ACC112 (cell line): ENCODE results near the gene SPEF2.

Experiments
- H2AFZ ChIP-seq: fragments of 200-600 bp; sonication (generic); one replicate; pipeline ENCODE4 v1.6.0; 2017; ENCODE audit warnings: antibody characterized with exemption, low read length; ENCODE audit not compliant: unreplicated experiment
- H3K27ac ChIP-seq: fragments of 200-600 bp; sonication (generic); 2 replicates; pipeline ENCODE4 v1.5.1; 2014; ENCODE audit warnings: low read depth, mild to moderate bottlenecking, antibody characterized with exemption, low read length, moderate library complexity
- H3K27me3 ChIP-seq: fragments of 200-600 bp; sonication (generic); 2 replicates; pipeline ENCODE4 v1.6.1; 2014; ENCODE audit warnings: mild to moderate bottlenecking, antibody characterized with exemption, low read length, moderate library complexity, mixed read lengths; ENCODE audit not compliant: insufficient read depth
- H3K36me3 ChIP-seq: fragments of 200-600 bp; sonication (generic); 2 replicates; pipeline ENCODE4 v1.6.1; 2016; ENCODE audit warnings: mild to moderate bottlenecking, antibody characterized with exemption, low read length, moderate library complexity, mixed read lengths; ENCODE audit not compliant: insufficient read depth
- H3K4me1 ChIP-seq: fragments of 200-600 bp; sonication (generic); one replicate; pipeline ENCODE4 v1.6.1; 2016; ENCODE audit warnings: low read length, mixed read lengths; ENCODE audit not compliant: insufficient read depth, unreplicated experiment, control insufficient read depth
- H3K4me3 ChIP-seq: fragments of 200-600 bp; sonication (generic); 2 replicates; pipeline ENCODE4 v1.5.1; 2014; ENCODE audit warnings: mild to moderate bottlenecking, low read depth, low read length
- H3K79me2 ChIP-seq: fragments of 200-600 bp; sonication (generic); one replicate; pipeline ENCODE4 v1.6.0; 2016; ENCODE audit warnings: low read length; ENCODE audit not compliant: control insufficient read depth, unreplicated experiment, insufficient read depth

The SPEF2 gene

DNA sequence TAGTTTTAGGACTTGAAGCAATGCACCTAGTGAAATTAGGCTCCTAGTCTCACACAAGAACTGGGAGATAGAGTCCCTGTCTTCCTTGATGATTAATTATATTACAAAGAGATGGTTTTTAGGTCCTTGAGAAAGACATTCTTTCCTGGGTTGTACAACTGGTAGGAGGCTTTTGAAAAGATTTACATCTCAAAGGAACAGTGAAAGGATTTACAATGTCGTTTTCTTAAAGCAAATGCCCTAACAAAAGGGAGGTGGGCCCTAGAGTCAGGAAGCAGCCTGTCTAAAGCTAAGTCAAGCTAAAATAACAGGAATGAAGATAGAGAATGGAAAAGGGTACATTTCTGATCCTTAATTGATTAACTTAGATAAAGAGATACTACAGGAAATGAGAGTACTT is 136.8 kb downstream of the SPEF2 start:
- H3K36me3 ChIP-seq, result no peaks in the 10 kb centered on the region
- H2AFZ ChIP-seq, result no peak overlapping the region
- H3K4me1 ChIP-seq, result no peaks in the 10 kb centered on the region
- H3K27me3 ChIP-seq, result no peaks in the 10 kb centered on the region
- no peak overlapping the region for H3K4me3 ChIP-seq
- no peaks in the 10 kb centered on the region for H3K79me2 ChIP-seq
- H3K27ac ChIP-seq, result no peak overlapping the region

GRCh38 chr5:35755966-35756365 is 138.3 kb downstream of the SPEF2 start:
- H3K4me3 ChIP-seq, result no peak overlapping the region
- no peaks in the 10 kb centered on the region for H3K79me2 ChIP-seq
- no peak overlapping the region for H3K27ac ChIP-seq
- no peaks in the 10 kb centered on the region for H3K4me1 ChIP-seq
- H3K36me3 ChIP-seq, result no peaks in the 10 kb centered on the region
- no peaks in the 10 kb centered on the region for H3K27me3 ChIP-seq
- no peak overlapping the region for H2AFZ ChIP-seq

GRCh38 chr5:35758151-35758724 is 140.6 kb downstream of the SPEF2 start:
- Histone ChIP-seq H3K4me3 (no peak overlapping the region), H3K36me3 (no peaks in the 10 kb centered on the region), H3K4me1 (no peaks in the 10 kb centered on the region), H2AFZ (peak overlapping the region; percentile 6), H3K79me2 (no peaks in the 10 kb centered on the region), H3K27me3 (no peaks in the 10 kb centered on the region), H3K27ac (no peak overlapping the region)

GRCh38 chr5:35761541-35761940 is 143.9 kb downstream of the SPEF2 start:
- Histone ChIP-seq H3K27ac (no peak overlapping the region), H3K4me3 (no peak overlapping the region), H2AFZ (no peak overlapping the region), H3K4me1 (peaks cover 5% of the 10 kb centered on the region), H3K79me2 (no peaks in the 10 kb centered on the region), H3K36me3 (no peaks in the 10 kb centered on the region), H3K27me3 (no peaks in the 10 kb centered on the region)

- Histone ChIP-seq H3K4me1 (peaks cover 5% of the 10 kb centered on the region), H3K79me2 (no peaks in the 10 kb centered on the region), H2AFZ (no peak overlapping the region), H3K27ac (no peak overlapping the region), H3K27me3 (no peaks in the 10 kb centered on the region), H3K36me3 (no peaks in the 10 kb centered on the region), H3K4me3 (no peak overlapping the region)
Measured at GRCh38 chr5:35762368-35762767, 144.7 kb downstream of the SPEF2 start.

DNA sequence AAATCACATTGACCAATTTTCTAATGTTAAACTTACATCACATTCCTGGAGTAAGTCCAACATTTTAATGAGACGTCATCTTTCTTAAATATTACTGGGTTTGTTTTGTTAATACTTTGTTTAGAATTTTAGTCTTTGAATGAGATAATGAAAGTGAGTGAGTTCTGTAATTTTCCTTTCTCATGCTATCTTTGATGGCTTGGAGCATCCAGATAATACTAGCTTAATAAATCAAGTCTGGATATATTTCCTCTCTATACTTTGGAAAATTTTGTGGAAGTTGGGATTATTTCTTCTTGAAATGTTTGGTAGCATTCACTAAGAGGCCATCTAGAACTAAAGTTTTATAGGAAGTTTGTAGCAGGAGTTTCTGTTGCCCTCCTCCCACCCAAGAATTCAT is 148.3 kb downstream of the SPEF2 start:
- no peaks in the 10 kb centered on the region for H3K27me3 ChIP-seq
- H3K79me2 ChIP-seq, result no peaks in the 10 kb centered on the region

GRCh38 chr5:35771300-35771699 is 153.6 kb downstream of the SPEF2 start:
- H3K36me3 ChIP-seq, result no peaks in the 10 kb centered on the region
- peak overlapping the region; percentile 37 for H3K27ac ChIP-seq
- peaks cover 30% of the 10 kb centered on the region for H3K4me1 ChIP-seq
- H3K79me2 ChIP-seq, result no peaks in the 10 kb centered on the region
- no peak overlapping the region for H2AFZ ChIP-seq
- H3K4me3 ChIP-seq, result peak overlapping the region; percentile 31; the same call in 1 of the 2 replicates
- H3K27me3 ChIP-seq, result no peaks in the 10 kb centered on the region

More for the DNA sequence above, 148.3 kb downstream of the SPEF2 start:
- Histone ChIP-seq H2AFZ (peak overlapping the region; percentile 39), H3K4me3 (no peak overlapping the region), H3K36me3 (no peaks in the 10 kb centered on the region), H3K4me1 (peaks cover 11% of the 10 kb centered on the region), H3K27ac (no peak overlapping the region)

DNA sequence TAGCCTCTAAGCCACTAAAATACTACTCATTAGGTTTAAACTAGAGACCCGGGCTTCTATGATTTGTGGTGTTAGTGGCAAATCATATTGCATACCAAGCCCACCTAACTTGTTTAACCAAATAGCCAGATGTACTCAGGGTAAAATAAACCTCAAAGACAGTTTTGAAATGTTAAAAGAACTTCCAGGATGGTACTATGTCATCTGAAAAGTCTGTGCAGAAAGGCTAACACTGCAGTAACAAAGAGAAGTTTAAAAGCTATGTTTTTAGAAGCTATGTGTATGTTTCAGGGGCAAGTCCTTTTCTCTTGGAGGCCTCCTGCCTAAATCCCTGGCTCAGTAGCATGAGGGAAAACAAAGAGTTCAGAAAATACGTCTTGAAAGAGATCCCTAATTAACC is 154.2 kb downstream of the SPEF2 start:
- H3K4me1 ChIP-seq, result peaks cover 33% of the 10 kb centered on the region
- H3K36me3 ChIP-seq, result no peaks in the 10 kb centered on the region
- peak overlapping the region; percentile 32; the same call in 1 of the 2 replicates for H3K27ac ChIP-seq
- no peaks in the 10 kb centered on the region for H3K79me2 ChIP-seq
- H3K27me3 ChIP-seq, result no peaks in the 10 kb centered on the region
- H2AFZ ChIP-seq, result peak overlapping the region; percentile 16
- no peak overlapping the region for H3K4me3 ChIP-seq

DNA sequence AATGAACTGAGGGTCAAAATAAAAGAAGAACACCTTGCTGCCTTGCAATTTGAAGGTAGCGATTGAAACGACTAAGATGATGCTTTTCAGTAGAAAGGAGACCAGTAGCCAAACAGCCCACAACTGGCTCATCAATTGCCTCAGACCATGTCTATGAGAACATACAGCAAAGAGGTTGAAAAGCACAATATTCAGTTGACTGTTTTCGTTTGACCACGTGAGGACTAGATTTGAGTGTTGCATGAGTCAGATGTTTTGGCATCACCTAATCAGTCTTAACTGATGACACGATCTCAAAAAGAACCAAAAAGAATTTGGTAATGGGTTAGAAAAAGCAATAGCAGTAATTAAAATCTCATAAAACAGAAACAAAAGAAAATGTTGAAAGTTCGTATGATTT is 156.3 kb downstream of the SPEF2 start:
- H3K27me3 ChIP-seq, result no peaks in the 10 kb centered on the region

DNA sequence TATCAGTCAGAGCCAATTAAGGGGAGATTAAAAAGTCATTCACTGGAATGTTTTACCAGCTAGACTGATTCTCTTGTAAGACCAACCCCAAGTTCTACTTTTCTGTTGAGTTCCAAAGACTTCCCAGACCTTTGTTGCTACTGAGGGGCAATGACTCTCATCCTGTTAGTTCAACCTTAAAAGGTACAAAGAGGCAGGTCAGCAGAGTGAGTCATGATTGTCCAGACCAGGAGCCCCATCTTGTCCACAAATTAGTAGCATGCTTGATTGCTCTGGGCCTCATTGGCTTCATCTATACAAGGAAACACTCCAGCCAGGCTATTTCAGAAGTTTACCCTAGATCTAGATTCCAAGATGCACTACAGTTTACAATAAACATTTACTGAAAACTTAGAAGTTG is 159.1 kb downstream of the SPEF2 start:
- H3K36me3 ChIP-seq, result no peaks in the 10 kb centered on the region
- peaks cover 31% of the 10 kb centered on the region for H3K4me1 ChIP-seq
- peak overlapping the region; percentile 17; the same call in 1 of the 2 replicates for H3K27ac ChIP-seq
- H3K4me3 ChIP-seq, result no peak overlapping the region
- no peaks in the 10 kb centered on the region for H3K27me3 ChIP-seq
- peak overlapping the region; percentile 68 for H2AFZ ChIP-seq
- H3K79me2 ChIP-seq, result no peaks in the 10 kb centered on the region

More for the DNA sequence above, 156.3 kb downstream of the SPEF2 start:
- Histone ChIP-seq H3K79me2 (no peaks in the 10 kb centered on the region), H3K4me1 (peaks cover 40% of the 10 kb centered on the region), H3K36me3 (no peaks in the 10 kb centered on the region), H2AFZ (no peak overlapping the region), H3K27ac (no peak overlapping the region), H3K4me3 (no peak overlapping the region)

- Histone ChIP-seq H3K4me3 (no peak overlapping the region), H3K27me3 (no peaks in the 10 kb centered on the region), H3K36me3 (no peaks in the 10 kb centered on the region), H2AFZ (peak overlapping the region; percentile 68), H3K4me1 (peaks cover 26% of the 10 kb centered on the region), H3K27ac (peak overlapping the region; percentile 17; the same call in 1 of the 2 replicates), H3K79me2 (no peaks in the 10 kb centered on the region)
Measured at GRCh38 chr5:35777358-35778087, 159.9 kb downstream of the SPEF2 start.
